Measurements from ENCODE around the gene SYT8.
A peak's percentile ranks its signal among the peaks of the same experiment; 100 is the strongest.
"Not testable (repeated sequence)": the region's sequence is repeated elsewhere in the genome, so short reads cannot be mapped to it uniquely, and the experiment has no call there.

Gene SYT8, protein sequence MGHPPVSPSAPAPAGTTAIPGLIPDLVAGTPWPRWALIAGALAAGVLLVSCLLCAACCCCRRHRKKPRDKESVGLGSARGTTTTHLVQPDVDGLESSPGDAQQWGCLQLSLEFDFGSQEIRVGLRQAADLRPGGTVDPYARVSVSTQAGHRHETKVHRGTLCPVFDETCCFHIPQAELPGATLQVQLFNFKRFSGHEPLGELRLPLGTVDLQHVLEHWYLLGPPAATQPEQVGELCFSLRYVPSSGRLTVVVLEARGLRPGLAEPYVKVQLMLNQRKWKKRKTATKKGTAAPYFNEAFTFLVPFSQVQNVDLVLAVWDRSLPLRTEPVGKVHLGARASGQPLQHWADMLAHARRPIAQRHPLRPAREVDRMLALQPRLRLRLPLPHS
- long read RNA-seq, donor 1: 0 reads
- long read RNA-seq, donor 2: 0 reads
- long read RNA-seq, donor 3: 0 reads
- long read RNA-seq, donor 4: 0 reads
- long read RNA-seq, donor 5: 0 reads
- long read RNA-seq, donor 6: 0 reads
- long read RNA-seq, donor 7: 0 reads
- long read RNA-seq, donor 8: 0 reads

DNA sequence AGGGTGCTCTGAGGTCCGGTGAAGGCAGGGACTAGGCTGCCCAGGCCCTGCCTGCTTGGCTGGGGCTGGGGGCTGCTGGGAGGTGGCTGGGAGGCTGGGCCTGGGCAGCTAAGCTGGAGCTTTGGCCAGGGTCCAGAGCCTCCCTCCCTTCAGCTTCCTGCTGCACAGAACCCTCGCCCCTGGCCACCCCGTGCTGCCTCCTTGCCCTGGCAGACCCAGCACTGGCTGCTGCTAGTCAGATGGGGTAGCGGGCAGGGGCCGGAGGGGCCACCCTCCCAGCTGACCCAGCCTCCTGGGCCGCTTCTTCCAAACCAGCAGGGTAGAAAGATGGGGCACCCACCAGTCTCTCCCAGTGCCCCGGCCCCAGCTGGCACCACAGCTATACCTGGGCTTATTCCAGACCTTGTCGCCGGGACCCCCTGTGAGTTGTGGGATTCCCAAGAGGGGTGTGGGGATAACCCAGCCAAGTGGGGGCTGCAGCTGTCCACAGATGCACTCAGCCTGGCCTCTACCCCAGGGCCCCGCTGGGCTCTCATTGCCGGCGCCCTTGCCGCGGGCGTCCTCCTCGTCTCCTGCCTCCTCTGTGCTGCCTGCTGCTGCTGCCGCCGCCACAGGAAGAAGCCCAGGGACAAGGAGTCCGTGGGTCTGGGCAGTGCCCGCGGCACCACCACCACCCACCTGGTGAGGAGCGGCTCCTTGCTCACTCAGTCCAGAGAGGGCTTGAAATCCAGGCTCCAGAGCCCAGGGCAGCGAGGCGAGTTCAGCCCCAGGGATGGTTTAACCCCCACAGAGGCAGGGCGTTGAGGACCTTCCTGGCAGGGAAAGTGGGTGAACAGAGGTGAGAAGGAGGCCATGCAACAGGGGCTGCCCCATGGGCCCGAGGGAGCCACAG lies at the start of gene SYT8:
Gene SYT8, plus strand, starts transcription at position 212 of the 892 bp plus-strand sequence. Its CDS starts 116 bp downstream, at position 328.
- DNase-seq: peak; percentile 17

DNA sequence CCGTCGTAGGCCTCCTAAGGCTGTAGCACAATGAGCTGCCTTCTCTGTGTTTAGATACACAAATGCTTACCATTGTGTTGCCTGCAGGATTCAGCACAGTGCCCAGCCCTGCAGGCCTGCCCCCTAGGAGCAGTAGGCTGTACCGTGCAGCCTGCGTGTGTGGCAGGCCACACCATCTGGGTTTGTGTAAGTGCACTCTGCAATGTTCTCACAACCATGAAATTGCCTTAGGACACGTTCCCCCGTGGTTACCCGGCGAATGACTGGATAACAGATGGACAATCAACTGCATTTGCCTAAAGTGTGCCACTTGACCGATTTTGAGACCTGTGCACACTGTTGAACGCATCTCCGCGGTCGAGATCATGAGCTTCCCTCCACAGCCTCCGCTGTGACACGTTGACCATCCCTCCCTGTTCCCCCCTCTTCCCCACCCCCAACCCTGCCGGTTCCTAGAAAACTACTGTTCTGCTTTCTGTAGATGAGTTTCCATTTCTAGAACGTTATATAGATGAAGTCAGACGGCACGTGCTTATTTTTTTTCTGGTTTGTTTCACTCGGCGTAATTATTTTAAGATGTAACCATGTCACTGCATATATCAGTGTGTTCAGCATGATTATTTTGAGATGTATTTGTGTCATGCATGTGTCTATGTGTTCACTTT lies 48.9 kb upstream of the SYT8 start:
- DNase-seq: no peak

DNA sequence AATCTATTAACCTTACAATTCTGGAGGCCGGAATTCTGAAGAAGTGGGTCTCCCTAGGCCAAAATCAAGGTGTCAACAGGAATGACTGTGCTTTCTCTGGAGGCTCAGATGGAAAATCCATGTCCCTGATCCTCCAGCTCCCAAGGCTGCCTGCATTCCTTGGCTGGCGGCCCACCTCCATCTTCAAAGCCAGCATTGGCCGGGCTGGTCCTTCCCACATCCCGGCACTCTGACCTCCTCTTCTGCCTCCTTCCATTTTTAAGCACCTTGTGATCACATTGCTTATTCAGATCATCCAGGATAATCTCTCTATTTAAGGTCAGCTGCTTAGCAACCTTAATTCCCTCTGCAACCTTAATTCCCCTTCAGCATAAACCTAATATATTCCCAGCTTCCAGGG lies 48.3 kb upstream of the SYT8 start:
- DNase-seq: no peak

DNA sequence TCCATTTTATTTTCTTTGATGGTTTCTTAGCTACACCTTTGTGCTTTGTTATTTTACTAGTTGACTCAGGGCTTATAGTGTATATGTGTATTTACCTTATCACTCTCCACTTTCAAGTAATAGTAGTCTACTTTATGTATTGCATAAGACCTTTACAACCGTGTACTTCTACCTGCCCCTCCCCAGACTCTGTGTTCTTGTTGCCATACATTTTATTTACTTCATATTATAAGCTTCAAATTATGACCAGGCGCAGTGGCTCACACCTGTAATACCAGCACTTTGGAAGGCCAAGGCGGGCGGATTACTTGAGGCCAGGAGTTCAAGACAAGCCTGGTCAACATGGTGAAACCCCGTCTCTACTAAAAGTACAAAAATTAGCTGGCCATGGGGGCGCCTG lies 42.9 kb upstream of the SYT8 start:
- DNase-seq: no peak

DNA sequence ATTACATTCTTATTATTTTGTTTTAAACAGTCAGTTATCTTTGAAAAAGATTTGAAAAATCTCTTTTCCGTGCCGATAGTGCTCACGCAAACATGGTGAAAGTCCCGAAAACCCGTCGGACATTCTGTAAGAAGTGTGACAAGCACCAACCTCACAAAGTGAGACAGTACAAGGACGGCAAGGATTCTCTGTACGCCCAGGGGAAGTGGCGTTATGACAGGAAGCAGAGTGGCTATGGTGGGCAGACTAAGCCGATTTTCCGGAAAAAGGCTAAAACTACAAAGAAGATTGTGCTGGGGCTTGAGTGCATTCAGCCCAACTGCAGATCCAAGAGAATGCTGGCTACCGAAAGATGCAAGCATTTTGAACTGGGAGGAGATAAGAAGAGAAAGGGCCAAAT lies 42.3 kb upstream of the SYT8 start:
- no peak for DNase-seq

DNA sequence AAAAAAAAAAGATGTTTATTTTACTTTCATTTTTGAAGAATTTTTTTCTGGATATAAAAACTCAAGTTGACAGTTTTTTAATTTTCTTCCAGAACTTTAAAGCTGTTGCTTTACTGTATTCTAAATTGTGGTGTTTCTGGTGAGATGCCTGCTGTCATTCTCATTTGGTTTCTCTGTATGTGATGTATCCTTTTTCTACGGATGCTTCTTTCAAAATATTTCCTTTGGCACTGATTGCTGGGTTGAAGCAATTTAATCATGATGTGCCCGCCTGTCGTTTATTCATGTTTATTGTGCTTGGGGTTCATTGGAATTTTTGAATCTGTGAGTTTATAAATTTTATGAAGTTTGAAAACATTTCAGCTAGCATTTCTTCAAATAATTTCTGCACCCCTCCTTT lies 41.7 kb upstream of the SYT8 start:
- no peak for DNase-seq

DNA sequence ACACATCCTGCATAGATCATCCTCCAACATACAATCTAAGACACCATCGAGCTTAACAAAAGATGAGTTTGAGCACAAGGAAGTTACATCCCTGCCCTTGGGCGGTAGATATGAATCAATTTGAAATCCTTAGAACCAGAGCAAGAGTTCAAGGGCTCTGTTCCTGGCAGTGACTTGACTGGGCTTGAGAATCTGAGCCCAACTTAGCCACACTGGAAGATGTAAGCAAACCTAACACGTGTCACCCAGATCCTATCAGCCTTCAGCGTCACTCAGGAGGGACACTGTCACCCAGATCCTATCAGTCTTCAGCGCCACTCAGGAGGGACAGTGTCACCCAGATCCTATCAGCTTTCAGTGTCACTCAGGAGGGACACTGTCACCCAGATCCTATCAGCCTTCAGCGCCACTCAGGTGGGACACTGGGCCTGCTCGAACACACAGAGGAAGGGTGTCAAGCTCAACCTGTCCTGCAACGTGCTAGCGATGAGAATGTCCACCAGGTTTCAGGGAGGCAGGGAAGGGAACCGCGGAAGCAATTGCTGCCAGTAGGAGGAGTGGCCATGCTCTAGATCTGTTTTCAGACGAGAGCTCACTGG lies 38.3 kb upstream of the SYT8 start:
- DNase-seq: no peak

DNA sequence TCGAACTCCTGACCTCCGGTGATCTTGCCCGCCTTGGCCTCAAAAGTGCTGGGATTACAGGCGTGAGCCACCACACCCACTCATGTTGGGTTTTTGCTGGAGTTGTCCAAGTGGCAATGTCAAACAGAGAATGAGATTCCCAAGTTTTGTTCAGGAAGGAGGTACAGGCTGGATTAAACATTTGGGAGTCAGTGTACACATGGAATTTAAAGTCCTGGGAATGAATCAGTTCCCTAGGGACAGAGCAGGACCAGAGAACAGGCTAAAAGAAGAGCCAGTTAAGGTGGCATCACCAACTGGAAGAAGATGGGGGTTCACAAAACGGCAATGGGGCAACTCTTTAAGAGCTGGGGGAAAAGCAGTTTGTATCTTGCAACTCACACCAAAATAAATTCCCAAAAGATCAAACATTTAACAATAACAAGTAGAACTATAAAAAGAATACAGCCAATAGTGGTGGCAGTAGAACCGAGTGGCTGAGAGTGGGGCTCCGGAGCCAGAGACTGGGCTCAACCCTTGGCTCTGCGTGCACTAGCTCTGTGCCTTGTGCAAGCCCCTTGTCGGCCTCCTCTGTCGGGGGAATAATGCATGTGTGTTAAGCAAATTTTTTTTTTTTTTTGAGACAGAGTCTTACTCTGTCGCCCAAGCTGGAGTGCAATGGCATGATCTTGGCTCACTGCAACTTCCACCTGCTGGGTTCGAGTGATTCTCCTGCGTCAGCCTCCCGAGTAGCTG lies 37.2 kb upstream of the SYT8 start:
- no peak for DNase-seq

DNA sequence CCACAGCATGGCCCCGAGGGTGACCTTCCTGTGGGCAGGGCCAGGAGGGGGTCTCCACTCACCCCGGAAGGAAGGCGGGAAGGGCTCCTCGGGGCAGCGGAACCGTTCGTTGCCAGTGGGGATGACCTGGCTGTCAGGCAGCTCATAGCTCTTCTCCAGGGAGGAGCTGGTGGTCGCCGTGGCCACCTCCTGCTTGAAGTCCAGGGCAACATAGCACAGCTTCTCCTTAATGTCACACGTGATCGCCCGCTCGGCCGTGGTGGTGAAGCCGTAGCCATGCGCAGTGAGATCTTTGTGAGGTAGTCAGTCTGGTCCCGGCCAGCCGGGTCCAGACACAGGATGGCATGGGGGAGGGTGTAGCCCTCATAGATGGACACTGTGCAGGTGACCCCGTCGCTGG lies 31.5 kb upstream of the SYT8 start:
- DNase-seq: no peak

DNA sequence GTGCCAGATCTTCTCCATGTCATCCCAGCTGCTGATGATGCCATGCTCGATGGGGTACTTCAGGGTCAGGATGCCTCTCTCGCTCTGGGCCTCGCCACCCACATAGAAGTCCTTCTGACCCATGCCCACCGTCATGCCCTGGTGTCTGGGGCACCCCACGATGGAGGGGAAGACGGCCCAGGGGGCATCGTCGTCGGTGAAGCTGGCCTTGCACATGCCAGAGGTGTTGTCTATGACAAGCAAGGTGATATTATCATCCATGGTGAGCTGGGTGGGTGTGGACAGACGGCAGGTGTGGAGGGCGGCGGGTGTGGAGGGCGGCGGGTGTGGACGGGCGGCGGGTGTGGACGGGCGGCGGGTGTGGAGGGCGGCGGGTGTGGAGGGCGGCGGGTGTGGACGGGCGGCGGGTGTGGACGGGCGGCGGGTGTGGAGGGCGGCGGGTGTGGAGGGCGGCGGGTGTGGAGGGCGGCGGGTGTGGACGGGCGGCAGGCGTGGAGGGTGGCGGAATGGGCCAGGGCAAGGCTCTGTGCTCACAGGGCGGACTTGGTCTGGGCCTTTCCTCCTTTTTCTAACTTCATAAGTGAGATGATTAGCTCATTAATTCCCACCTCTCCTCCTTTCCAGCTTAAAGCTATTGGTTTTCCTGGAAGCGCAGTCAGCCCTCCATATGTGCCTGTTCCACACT lies 30.8 kb upstream of the SYT8 start:
- DNase-seq: not testable (repeated sequence)

DNA sequence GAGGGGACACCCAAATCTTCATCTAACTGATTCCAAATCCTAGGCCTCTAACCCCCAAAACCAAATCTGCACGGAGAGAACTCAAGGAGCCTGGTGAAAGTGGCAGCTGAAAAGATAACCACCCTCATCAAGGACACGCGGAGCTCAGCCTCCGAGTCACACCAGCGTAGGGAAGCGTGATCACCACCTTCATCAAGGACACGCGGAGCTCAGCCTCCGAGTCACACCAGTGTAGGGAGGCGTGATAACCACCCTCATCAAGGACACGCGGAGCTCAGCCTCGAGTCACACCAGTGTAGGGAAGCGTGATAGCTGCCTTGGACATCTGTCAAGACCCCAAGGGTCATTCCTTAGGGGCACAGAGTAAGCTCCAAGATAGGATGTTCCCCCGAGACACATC lies 29.3 kb upstream of the SYT8 start:
- DNase-seq: no peak

DNA sequence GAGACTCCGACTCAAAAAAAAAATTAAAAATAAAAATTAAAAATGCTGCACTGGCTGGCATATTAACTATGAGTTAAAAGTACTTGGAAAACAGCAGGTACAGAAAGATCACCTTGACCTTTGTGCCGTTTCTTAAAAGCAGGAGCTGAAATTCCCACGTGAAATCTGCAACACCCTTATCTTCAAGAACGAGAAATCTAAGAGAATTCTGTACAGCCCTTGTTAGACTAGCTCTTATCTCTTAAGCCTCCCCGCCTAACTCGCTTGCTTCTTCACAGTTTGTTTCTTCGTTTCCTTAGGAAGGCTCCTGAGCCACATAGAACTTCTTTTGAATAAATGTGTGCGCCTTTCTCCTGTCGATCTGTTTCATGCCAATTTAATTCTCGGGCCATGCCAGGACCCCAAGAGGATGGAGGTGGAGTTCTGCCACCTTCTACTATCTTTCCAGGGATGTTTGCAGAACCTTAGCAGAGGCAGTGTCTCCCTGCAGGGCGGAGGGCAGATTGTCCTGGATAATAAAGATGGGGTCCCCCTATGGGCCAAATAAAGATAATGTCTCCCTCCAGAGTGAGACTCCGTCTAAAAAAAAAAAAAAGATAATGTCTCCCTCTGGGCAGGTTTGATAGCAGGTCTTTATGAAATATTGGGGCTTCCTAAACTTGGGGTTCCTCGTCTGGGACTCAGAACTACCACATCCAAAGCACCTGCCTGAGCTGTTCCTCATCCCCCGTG lies 27.4 kb upstream of the SYT8 start:
- DNase-seq: no peak

DNA sequence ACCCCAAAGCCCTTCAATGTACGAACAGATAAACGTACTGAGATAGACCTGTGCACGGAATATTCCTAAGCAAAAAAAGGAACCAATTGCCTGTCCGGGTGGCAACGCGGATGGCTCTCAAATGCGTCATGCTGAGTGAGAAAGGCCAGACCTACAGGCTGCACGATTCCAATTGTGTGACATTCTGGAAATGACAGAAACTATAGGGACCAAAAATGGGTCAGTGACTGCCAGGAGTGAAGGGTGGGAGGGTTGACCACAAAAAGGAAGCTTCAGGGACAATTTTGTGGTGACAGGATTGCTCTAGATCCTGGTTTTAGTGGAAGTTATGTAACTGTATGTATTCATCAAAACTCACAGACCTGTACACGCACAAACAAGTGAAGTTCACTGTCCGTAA lies 24.0 kb upstream of the SYT8 start:
- DNase-seq: no peak

DNA sequence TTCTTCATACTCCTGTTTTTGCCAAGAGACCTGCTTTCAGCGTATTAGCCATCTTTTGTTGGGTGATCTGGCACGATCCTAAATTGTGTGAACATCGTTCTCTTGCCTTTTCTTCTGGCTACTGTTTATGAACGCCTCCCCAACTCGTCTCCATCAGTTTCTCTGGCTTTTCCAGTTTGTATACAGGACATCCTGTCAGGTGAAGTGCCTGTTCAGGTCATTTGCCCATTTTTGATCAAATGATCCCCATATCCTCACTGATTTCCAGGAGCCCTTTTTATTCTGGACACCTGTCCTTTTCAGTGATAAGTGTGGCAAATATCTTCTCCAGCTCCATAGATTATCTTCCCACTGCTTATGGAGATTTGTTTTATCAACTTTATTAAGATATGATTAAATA lies 22.5 kb upstream of the SYT8 start:
- DNase-seq: no peak

DNA sequence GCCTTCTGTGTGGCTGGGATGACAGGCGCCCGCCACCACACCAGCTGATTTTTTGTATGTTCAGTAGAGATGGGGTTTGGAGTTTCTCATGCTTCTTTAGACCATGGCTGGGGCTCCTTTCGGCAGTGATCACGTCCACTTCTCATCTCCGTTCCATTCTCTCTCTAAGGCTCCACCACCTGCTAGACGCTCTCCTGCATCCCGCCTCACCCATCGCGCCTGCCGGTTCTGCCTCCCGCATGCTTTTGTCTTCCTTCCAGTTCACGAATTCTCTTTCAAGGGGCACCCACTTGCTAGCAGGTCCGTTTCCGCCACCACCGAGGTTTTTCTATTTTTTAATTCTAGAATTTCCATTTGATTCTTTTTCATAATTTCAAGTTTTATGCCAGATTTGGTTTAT lies 22.0 kb upstream of the SYT8 start:
- DNase-seq: no peak

DNA sequence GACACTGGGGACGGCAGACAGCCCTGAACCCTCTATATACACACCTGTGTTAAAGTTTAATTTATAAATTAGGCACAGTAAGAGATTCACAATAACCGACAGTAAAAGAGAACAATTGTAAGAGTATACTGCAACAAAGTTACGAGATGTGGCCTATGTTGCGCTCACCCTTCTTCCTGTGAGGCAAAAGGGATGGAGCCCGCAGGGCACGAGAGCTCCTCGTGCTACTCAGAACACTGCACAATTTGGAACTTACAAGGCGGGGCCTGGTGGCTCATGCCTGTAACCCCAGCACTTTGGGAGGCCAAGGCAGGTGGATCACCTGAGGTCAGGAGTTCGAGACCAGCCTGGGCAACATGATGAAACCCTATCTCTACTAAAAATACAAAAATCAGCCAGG lies 21.4 kb upstream of the SYT8 start:
- not testable (repeated sequence) for DNase-seq

DNA sequence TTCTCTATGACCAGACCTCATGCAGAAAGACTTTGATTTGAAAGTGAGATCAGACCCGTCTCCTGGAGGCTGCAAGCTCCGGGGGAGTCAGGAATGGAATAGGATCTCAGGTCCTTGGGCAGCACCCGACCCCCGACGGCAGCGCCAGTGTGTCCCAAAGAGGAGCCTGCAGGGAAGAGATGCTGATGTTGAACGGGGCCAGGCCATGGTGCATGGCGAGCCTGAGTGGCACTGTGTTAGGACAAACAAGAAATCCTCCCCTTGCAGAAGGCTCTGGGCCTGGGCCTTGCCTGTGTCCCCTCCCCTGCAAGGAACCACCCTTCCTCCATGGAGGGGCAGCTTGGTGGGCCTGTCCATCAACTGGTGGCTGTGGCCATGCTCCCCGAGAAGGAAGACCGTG lies 20.1 kb upstream of the SYT8 start:
- no peak for DNase-seq

DNA sequence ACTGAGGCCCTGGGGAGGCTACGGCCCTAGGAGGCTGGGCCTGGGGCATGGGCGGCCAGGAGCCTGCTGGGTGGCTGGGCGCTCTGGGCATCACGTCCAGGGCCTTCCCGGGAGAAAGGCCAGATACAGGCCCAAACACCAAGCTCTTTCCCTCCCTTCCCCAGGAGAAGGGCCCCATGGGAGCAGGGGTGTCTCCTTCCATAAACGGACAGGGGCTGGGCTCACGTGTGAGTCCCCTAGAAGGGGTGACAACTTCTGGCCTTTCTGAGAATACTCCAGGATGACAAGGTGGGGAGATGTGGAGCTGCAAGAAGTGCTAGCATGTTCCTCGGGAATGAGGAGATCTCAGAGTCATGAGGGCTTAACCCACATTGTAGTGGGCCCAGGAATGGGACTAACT lies 19.5 kb upstream of the SYT8 start:
- DNase-seq: no peak

DNA sequence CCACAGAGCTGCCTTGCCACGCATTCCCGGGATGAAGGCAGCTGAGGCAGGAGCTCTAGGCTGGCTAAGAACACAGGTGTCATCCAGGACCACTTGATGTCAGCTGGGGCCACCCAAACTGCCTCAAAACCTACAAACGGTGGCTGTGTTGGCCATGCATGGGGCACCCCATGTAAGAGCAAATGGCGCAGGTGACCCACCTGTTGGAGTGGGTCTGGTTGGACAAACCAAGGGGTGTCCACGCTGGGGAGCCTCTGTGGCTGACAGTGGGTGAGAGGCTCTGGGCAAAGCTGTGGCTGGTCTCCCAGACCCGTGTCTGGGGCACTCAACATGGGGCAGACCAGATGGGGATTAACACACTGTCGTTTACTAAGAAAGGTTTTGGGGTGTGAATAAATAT lies 19.0 kb upstream of the SYT8 start:
- no peak for DNase-seq

DNA sequence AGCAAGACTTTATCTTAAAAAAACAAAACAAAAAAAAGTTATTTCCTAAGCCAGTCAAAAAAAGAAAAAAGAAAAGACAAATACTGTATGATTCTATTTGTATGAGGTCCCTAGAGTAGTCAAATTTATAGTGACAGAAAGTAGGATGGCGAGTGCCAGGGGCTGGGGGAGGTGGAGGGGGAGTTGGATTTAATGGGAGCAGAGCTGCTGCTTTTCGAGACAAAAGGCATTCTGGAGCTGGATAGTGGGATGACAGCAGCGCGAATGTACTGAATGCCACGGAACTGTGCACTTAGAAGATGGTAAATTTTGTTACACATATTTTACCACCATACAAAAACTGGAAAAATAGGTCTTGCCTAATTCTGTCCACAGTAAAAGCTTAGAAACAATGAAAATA lies 17.8 kb upstream of the SYT8 start:
- DNase-seq: no peak
